Mucosa of stomach (tissue), 1 donor: ENCODE data around the gene STRIP2.
"Not testable (repeated sequence)": the region's sequence is repeated elsewhere in the genome, so short reads cannot be mapped to it uniquely, and the experiment has no call there.

Experiments used
- H3K27me3 ChIP-seq: one replicate; pipeline ENCODE4 v1.7.0; 2013; ENCODE audit warnings: mild to moderate bottlenecking, low read length; ENCODE audit not compliant: control insufficient read depth, insufficient read depth
- H3K36me3 ChIP-seq: one replicate; pipeline ENCODE4 v1.7.0; 2013; ENCODE audit warnings: low read length; ENCODE audit not compliant: control insufficient read depth, insufficient read depth
- H3K4me1 ChIP-seq: one replicate; pipeline ENCODE4 v1.7.0; 2013; ENCODE audit warnings: mild to moderate bottlenecking, low read length; ENCODE audit not compliant: control insufficient read depth, insufficient read depth
- H3K4me3 ChIP-seq: one replicate; pipeline ENCODE4 v1.7.0; 2013; ENCODE audit warnings: low read length
- H3K9ac ChIP-seq: one replicate; pipeline ENCODE4 v1.7.0; 2013; ENCODE audit warnings: mild to moderate bottlenecking, low read length, moderate library complexity
- H3K9me3 ChIP-seq: one replicate; pipeline ENCODE4 v1.7.0; 2013; ENCODE audit warnings: mild to moderate bottlenecking, low read length, moderate library complexity; ENCODE audit not compliant: control insufficient read depth
- donor health status: Pancreatic carcinoma.

The STRIP2 gene

DNA sequence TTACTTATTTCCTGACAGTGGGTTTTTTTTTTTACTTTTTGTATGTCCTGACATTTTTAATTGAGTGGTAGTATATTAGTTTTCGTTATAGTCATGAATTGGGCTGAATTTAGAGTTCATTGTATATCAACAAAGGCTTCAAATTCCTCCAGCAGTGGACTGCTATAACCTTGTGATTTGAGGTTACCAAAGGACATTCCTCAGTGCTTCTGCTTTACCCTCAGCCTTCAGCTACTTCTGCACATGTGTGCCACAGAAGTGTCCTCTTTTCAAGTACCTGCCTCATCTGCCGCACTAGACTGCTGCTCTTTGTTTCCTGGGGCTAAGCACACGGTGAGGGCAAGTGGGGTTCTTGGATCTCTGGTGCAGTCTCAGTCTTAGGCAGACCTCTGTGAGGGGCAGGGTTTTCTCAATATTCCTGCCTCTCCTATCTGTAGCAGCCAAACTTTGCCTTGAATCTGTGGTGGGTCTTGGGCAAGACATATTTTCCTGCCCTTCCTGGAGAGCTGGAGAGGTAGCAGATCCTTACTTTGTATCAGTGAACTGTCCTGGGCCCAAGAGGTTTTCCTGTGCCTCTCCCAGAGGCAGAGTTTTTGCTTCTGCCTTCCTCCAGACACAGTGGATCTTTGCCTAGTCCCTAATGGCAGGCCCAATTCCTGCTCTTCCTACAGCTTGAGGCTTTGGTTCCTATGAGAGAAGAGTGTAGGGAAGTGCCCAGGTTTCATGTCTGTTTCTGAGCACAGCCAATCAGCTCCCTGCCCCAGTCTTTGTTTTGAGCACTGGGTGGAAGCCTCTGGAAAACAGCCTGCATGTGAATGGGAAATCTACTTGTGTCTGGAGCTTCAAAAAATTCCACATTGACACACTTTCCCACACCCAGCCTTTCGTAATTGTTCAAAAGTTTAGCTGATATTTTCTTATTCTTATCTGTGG, 39.0 kb upstream of the STRIP2 start:
- Histone ChIP-seq H3K27me3 (no peaks in the 10 kb centered on the region), H3K4me1 (no peaks in the 10 kb centered on the region), H3K4me3 (no peak overlapping the region), H3K9ac (no peak overlapping the region), H3K9me3 (no peaks in the 10 kb centered on the region), H3K36me3 (peaks cover 2% of the 10 kb centered on the region)

DNA sequence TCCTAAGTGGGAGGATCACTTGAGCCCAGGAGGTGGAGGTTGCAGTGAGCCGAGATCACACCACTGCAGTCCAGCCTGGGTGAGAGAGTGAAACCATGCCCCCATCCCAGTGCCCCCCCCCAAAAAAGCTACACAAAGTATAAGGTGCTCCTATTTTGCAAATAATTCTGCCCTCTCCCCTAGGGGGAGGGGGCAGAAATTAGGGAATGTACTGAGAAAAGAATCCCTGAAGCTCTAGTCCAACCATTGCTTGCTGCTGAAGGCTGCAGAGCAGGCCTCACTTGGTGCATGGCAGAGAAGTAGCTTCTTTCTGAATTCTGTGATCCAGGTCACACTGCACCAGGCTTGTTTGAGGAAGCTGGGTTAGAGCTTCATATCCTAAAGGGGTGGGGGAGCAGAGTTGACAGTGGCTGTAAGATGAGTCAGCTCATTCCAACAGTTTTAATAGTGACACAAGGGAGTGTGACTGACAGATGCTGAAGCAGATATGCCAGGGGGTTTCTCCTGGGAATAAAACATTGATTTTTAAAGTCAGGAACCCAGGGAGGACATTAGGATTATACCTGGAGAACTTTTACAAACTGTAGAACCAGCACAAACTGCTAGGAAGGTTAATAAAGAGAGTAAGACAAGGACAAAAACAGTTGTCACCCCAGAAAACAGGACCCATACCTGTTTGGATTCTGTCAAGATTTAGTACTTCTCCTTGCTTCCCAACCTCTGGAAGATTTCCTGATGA, 32.8 kb upstream of the STRIP2 start:
- Histone ChIP-seq H3K9ac (no peak overlapping the region), H3K36me3 (peaks cover 3% of the 10 kb centered on the region), H3K4me3 (no peak overlapping the region), H3K27me3 (no peaks in the 10 kb centered on the region), H3K4me1 (no peaks in the 10 kb centered on the region), H3K9me3 (no peaks in the 10 kb centered on the region)

DNA sequence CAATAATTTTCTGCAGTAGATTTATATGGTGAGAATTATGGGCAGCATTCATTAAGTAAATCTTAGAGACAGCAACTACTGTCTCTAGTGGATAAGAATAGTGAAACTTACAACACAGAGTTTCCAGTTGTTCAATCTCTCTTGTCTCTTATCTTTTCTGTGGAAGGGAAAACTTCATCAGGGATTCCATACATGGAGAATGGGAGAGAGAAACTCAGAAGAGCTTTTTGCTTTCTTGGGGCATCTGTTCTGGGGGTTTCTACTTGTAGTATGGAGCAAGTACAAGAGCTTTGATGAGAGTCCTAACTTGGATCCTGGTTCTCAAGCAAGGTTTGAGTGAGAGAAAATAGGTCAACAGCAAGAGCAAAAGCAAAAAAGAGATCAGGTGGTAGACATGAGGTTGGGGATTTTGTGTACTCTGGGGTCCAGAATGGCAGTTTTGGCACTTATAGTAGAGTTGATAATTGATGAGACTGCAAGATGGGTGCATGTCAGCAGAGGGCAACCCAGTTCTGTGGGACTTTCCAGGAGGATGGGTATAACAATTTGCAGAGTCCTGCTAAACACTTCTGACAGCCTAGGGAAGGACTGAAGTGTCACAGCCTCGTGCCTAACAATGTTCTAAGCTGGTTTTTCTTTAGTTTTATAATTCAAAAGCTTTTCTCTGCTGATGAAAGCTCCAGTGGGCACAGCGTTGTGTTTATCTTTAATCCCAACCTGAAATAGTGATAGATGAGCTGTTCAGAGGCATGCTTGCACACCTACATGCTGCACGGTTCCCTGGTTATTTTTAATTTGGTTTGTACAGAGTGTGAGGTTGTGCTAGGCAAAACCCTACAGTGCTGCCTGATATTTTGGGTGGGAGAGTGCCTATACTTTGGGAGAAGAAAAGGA, 32.0 kb upstream of the STRIP2 start:
- Histone ChIP-seq H3K9me3 (no peaks in the 10 kb centered on the region), H3K36me3 (peaks cover 3% of the 10 kb centered on the region), H3K9ac (no peak overlapping the region), H3K27me3 (no peaks in the 10 kb centered on the region), H3K4me1 (no peaks in the 10 kb centered on the region), H3K4me3 (no peak overlapping the region)

DNA sequence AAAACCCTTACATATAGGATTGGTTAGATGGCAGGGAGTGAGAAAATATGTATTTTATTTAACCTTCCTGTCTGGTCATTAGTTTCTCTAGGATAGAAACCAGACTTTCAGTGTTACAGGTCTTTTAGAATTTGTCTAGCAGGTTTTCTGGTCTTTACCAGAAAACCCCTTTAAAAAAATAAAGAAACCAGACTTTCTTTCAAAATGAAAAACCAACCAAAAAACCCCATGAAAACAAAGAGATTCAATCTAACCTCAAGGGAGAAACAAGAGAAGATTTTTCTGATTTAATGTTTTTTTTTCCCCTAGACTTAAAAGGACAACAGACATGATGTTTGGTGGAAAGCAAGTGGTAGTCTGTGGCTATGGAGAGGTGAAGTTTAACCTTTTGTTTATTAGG, 28.7 kb upstream of the STRIP2 start:
- no peaks in the 10 kb centered on the region for H3K9me3 ChIP-seq
- H3K36me3 ChIP-seq = no peaks in the 10 kb centered on the region

DNA sequence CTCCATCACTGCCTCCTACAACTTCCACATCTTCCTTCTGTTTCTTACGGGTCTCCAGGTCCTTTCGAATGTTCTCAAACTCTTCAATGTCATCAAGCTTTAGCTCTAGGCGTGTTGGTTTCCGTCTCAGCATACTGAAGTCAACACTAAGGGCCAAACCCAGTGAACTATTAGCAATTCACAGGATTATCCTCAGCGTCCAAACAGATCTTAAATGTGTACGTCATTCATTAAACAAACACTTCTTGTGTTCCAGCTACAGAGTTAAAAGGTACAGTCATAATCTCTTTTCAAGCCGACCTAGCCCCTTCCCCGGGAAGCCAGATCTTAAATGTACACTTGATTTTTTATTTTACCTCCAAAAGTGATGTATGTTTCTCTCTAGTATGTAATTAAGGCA, 24.0 kb upstream of the STRIP2 start:
- H3K36me3 ChIP-seq, H3K4me3 ChIP-seq, H3K9ac ChIP-seq, H3K9me3 ChIP-seq, H3K4me1 ChIP-seq, H3K27me3 ChIP-seq: not testable (repeated sequence)

More for the DNA sequence above, 28.7 kb upstream of the STRIP2 start:
- Histone ChIP-seq H3K4me3 (no peak overlapping the region), H3K4me1 (no peaks in the 10 kb centered on the region), H3K27me3 (no peaks in the 10 kb centered on the region), H3K9ac (no peak overlapping the region)

DNA sequence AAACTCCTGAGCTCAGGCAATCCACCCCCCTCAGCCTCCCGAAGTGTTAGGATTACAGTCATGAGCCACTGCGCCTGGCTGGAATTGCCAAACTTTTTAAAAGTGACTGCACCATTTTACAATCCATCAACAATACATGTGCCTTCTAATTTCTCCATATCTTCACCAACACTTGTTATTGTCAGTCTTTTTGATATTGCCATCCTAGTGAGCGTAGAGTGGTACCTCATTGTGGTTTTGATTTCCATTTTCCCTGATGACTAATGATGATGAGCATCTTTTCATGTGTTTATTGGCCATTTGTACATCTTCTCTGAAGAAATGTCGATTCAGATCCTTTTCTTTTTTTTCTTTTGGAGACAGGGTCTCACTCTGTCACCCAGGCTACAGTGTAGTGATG, 21.7 kb upstream of the STRIP2 start:
- H3K27me3 ChIP-seq = no peaks in the 10 kb centered on the region
- no peak overlapping the region for H3K9ac ChIP-seq
- no peaks in the 10 kb centered on the region for H3K9me3 ChIP-seq
- no peaks in the 10 kb centered on the region for H3K4me1 ChIP-seq
- H3K36me3 ChIP-seq = no peaks in the 10 kb centered on the region
- no peak overlapping the region for H3K4me3 ChIP-seq

DNA sequence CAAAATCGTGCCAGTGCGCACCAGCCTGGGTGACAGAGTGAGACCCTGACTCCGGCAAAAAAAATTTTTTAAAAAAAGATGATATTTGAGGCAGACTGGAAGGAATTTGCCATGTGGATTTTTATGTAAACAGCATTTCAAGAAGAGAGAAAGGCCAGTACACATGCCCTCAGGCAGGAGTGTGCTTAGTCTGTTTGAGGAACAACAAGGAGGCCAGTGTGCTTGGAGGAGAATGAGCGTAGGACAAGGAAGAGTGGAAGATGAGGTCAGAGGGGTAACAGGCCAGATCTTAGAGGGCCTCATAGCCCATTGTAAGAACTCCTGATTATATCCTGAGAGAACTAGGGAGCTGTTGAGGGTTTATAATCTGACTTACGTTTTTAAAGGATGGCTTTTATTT, 17.2 kb upstream of the STRIP2 start:
- H3K36me3 ChIP-seq = no peaks in the 10 kb centered on the region
- H3K4me1 ChIP-seq = no peaks in the 10 kb centered on the region

DNA sequence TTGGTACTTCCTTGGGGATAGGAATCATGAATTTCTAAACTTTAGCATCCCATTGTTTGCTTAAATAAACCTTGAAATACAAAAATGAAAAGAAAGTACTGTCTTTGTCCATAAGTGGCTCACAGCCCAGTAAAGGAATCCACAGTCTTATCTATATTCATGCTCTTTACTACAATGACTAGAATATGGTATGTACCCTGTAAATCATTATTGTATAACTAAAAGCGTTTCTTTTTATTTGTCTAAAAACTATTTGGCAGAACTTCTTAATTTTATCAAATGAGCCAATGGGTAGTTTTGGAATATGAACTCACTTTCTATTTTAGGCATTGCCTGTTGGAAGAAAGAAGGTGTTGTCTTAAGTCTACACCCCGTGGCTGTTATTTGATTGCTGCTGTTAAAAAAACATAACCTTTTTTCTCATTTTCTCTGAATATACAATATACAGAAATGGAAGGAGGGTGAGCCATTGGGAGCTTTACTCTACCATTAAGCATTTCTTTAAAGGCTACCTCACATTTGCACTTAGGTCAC, 12.4 kb upstream of the STRIP2 start:
- H3K36me3 ChIP-seq = no peaks in the 10 kb centered on the region

More for the DNA sequence above, 17.2 kb upstream of the STRIP2 start:
- Histone ChIP-seq H3K9me3 (no peaks in the 10 kb centered on the region), H3K27me3 (no peaks in the 10 kb centered on the region), H3K4me3 (no peak overlapping the region), H3K9ac (no peak overlapping the region)

DNA sequence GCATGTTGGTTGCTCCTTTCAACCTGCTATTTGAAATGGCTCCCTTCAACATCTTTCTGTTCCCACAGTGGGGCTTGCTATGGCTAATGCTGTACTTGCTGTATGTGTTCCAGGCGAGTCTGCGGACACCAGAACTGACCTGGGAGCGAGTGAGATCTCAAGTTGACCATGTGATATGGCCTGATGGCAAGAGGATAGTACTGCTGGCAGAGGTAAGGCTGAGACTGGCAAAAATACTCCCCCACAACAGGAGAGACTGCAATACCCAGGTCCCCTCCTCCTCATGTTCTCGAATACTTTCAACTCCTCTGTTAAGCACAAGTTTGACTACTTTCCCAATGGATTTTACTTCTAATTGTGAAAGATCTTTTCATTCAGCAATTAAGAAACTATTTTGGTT, 11.5 kb upstream of the STRIP2 start:
- H3K4me1 ChIP-seq = no peaks in the 10 kb centered on the region
- no peak overlapping the region for H3K9ac ChIP-seq
- H3K36me3 ChIP-seq = peaks cover 6% of the 10 kb centered on the region
- H3K9me3 ChIP-seq = no peaks in the 10 kb centered on the region
- H3K4me3 ChIP-seq = no peak overlapping the region
- H3K27me3 ChIP-seq = no peaks in the 10 kb centered on the region

More for the DNA sequence above, 12.4 kb upstream of the STRIP2 start:
- H3K27me3 ChIP-seq = no peaks in the 10 kb centered on the region
- no peak overlapping the region for H3K4me3 ChIP-seq
- H3K9me3 ChIP-seq = no peaks in the 10 kb centered on the region
- no peak overlapping the region for H3K9ac ChIP-seq
- H3K4me1 ChIP-seq = no peaks in the 10 kb centered on the region

DNA sequence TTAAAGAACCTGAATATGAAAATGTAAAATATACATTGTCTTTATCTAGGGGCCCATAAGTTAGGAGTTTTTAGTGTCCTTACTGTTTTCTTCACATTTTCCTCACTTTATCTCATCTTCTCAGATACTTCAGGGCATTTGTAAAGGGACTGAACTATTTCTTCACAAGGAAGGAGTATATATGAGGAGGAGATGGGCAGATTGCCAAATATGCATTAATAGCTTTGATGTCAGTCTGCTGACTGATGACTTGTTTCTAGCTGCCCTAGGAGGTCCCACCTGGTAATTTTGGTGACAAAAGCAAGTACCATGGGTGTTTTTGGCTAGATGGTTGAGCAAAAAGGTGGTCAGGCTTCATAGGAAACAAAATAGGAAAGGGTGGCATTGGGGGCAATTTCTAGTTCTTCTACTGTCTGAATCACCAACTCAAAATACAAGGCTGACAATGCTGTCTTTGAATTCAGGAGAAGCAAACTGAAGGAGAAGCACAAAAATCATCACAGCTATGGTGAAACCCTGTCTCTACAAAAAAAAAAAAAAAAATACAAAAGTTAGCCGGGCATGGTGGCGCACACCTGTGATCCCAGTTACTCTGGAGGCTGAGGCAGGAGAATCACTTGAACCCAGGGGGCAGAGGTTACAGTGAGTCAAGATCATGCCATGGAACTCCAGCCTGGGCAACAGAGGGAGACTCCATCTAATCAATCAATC, 10.4 kb upstream of the STRIP2 start:
- H3K36me3 ChIP-seq = peaks cover 6% of the 10 kb centered on the region
- no peaks in the 10 kb centered on the region for H3K27me3 ChIP-seq
- H3K4me1 ChIP-seq = no peaks in the 10 kb centered on the region
- H3K4me3 ChIP-seq = no peak overlapping the region
- H3K9ac ChIP-seq = no peak overlapping the region
- no peaks in the 10 kb centered on the region for H3K9me3 ChIP-seq

DNA sequence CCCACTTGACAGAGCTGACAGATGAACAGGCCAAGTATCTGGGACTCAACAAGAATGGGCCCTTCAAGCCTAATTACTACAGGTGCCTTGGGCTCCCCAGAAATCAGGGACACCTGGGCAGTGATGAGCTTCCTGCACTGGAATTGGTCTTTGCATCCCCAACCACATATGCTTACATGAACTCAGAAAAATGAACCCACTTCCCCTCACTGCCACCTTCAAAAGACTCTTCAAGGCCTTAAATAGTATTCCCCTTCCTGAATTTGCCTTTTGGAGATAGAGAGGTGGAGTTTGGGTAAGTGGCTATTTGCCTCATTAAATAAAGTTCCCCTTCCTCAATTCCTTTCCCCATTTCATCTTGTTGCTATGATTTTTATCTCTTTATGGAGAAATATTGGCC, 7.8 kb upstream of the STRIP2 start:
- H3K4me3 ChIP-seq = no peak overlapping the region
- no peaks in the 10 kb centered on the region for H3K4me1 ChIP-seq
- H3K9ac ChIP-seq = no peak overlapping the region
- no peaks in the 10 kb centered on the region for H3K27me3 ChIP-seq
- peaks cover 6% of the 10 kb centered on the region for H3K36me3 ChIP-seq
- no peaks in the 10 kb centered on the region for H3K9me3 ChIP-seq
